NOMO-1 (cell line): Measurements from ENCODE around the gene AFP.

Experiments used
- DNase-seq, 2 experiments: peaks; one replicate each; lab custom pipeline; 2025; ENCODE audit not compliant: unreplicated experiment in 2 of 2; lab: John Stamatoyannopoulos, UW

Gene AFP

GRCh38 chr4:73413294-73413755 lies 22.7 kb upstream of the AFP start:
- DNase-seq = no peak

GRCh38 chr4:73414936-73415271 lies 21.1 kb upstream of the AFP start:
- DNase-seq = no peak

- no peak for DNase-seq
Observed at GRCh38 chr4:73415807-73416238, 20.2 kb upstream of the AFP start.

- no peak for DNase-seq
Observed at GRCh38 chr4:73416423-73417087, 19.5 kb upstream of the AFP start.

- no peak for DNase-seq
Observed at GRCh38 chr4:73417342-73417741, 18.7 kb upstream of the AFP start.

- no peak for DNase-seq
Observed at GRCh38 chr4:73417973-73418372, 18.0 kb upstream of the AFP start.

- DNase-seq = no peak
Observed at GRCh38 chr4:73418677-73419076, 17.3 kb upstream of the AFP start.

GRCh38 chr4:73419106-73420038 lies 16.6 kb upstream of the AFP start:
- DNase-seq = no peak

- DNase-seq = no peak
Observed at GRCh38 chr4:73420615-73421014, 15.4 kb upstream of the AFP start.

- DNase-seq = no peak
Observed at GRCh38 chr4:73421708-73422457, 14.1 kb upstream of the AFP start.

GRCh38 chr4:73422458-73422752 lies 13.6 kb upstream of the AFP start:
- DNase-seq = no peak

- DNase-seq = no peak
Observed at GRCh38 chr4:73423184-73423583, 12.8 kb upstream of the AFP start.

GRCh38 chr4:73426666-73427065 lies 9.4 kb upstream of the AFP start:
- no peak for DNase-seq

- no peak for DNase-seq
Observed at GRCh38 chr4:73429118-73429517, 6.9 kb upstream of the AFP start.

GRCh38 chr4:73429826-73430587 lies 6.0 kb upstream of the AFP start:
- DNase-seq = no peak

GRCh38 chr4:73431813-73432168 lies 4.2 kb upstream of the AFP start:
- no peak for DNase-seq

- DNase-seq = no peak
Observed at GRCh38 chr4:73432169-73433000, 3.6 kb upstream of the AFP start.

- DNase-seq = no peak
Observed at GRCh38 chr4:73433140-73433539, 2.9 kb upstream of the AFP start.

- peak in 1 of 2 experiments; percentile 5 for DNase-seq
Observed at GRCh38 chr4:73434311-73434710, 1.7 kb upstream of the AFP start.
